HFFc6 (cell line): ENCODE data around the gene MYD88. TPM values are rescaled to one million over a fixed set of nuclear protein-coding genes. Genes with fewer than 3 reads are reported as not detected.
A peak's percentile ranks its signal among the peaks of the same experiment; 100 is the strongest.
"Not testable (repeated sequence)": the region's sequence is repeated elsewhere in the genome, so short reads cannot be mapped to it uniquely, and the experiment has no call there.

Source experiments
- DNase-seq: peaks from one replicate; pipeline ENCODE4 v3.0.0-alpha.2; 2018
- H3K27ac Mint-ChIP-seq: 2 replicates; pipeline ENCODE4 v1.8.0; 2020; ENCODE audit warnings: mild to moderate bottlenecking, mixed read lengths
- H3K27me3 Mint-ChIP-seq: 2 replicates; pipeline ENCODE4 v1.8.0; 2021; ENCODE audit warnings: mild to moderate bottlenecking, moderate library complexity, mixed read lengths; ENCODE audit not compliant: insufficient read depth
- H3K36me3 Mint-ChIP-seq: 2 replicates; pipeline ENCODE4 v1.8.0; 2021; ENCODE audit warnings: low read depth, mixed read lengths
- H3K4me1 Mint-ChIP-seq: 2 replicates; pipeline ENCODE4 v1.8.0; 2020; ENCODE audit warnings: low read depth, mixed read lengths
- H3K4me3 Mint-ChIP-seq: 2 replicates; pipeline ENCODE4 v1.8.0; 2020; ENCODE audit warnings: mild to moderate bottlenecking, moderate library complexity, mixed read lengths
- H3K9me3 Mint-ChIP-seq: 2 replicates; pipeline ENCODE4 v1.8.0; 2020; ENCODE audit warnings: mild to moderate bottlenecking, mixed read lengths
- total RNA-seq, 6 experiments: library from RNA; stranded (reverse); fragmentation: NEBNext Ultra II Directional; extraction: Animal tissue kit (Norgen Biotek cat#: 25700); gene quantifications; 2 replicates in 1 of 6; 3 replicates in 5 of 6; pipeline ENCODE4 v1.2.3, GENCODE V29; 2021
- TF ChIP-seq, protein P1 (sequence below): fragments of 200-600 bp; sonication (generic); IDR thresholded peaks from 2 replicates; pipeline ENCODE4 v1.5.0; 2021; ENCODE audit warnings: antibody characterized with exemption, mild to moderate bottlenecking

MYD88 gene
- total RNA-seq, 6 experiments from 2014 or later: 25.1 to 31.9 (median 28.4) TPM

DNA sequence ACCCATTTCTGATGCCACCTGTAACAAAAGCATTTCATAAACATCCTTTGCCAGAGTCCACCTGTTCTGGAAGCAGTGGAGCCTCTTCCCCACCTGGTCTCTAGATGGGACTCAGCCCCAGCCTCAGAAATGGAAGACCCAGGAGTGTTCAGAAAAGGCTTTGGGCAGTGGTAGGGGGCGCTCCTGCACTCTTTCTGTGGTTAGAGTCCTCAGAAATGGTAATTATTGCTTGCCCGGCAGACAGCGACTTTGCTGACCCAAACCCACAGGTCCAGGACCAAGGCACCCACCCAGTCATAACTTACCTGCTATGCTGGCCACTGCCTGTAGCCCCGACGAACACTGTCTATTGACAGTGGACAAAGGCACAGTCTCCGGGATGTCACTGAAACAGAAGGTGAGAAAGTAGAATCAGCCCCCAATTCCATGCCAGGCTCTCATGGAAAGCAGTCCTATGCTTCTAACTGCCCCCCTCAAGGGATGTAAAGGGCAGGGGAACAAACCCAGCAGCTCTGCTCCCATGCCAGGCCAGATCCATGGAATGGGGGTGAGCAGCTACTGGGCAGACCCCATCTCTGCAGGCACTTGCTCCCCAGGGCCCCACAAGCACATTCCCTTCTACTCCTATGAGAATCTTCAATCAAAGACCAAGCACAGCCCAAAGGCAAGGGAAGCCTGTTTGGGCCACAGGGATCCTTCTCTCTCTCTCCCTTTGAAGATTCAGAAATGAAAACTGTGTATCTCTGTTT is 6.7 kb upstream of the MYD88 start:
- Mint-ChIP-seq H3K36me3 (peaks cover 9% of the 10 kb centered on the region; the same call in 1 of the 2 replicates), H3K27ac (no peak overlapping the region), H3K4me3 (no peak overlapping the region), H3K4me1 (peaks cover 35% of the 10 kb centered on the region), H3K27me3 (peaks cover 1% of the 10 kb centered on the region; the same call in 1 of the 2 replicates), H3K9me3 (no peaks in the 10 kb centered on the region)
- peak; percentile 13 for DNase-seq
- TF ChIP-seq, protein P1, sequence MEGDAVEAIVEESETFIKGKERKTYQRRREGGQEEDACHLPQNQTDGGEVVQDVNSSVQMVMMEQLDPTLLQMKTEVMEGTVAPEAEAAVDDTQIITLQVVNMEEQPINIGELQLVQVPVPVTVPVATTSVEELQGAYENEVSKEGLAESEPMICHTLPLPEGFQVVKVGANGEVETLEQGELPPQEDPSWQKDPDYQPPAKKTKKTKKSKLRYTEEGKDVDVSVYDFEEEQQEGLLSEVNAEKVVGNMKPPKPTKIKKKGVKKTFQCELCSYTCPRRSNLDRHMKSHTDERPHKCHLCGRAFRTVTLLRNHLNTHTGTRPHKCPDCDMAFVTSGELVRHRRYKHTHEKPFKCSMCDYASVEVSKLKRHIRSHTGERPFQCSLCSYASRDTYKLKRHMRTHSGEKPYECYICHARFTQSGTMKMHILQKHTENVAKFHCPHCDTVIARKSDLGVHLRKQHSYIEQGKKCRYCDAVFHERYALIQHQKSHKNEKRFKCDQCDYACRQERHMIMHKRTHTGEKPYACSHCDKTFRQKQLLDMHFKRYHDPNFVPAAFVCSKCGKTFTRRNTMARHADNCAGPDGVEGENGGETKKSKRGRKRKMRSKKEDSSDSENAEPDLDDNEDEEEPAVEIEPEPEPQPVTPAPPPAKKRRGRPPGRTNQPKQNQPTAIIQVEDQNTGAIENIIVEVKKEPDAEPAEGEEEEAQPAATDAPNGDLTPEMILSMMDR: peak; percentile 76

DNA sequence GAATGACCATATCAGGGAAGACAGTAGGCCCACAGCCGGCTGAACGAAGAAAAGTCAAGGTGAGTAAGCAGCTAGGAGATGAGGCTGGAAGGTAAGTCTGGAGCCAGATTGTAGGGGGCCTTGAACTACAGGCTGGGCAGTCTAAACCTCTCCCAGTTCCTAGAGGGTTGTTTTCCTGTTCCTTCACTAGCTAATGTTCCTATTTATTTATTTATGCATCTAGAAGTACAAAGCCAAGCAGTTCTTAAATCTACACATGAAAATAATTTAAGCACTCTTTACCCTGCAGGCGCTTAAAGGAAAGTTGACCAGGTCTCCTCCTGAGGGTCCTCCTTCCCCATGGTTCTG is 5.3 kb upstream of the MYD88 start:
- no peaks in the 10 kb centered on the region for H3K9me3 Mint-ChIP-seq
- H3K36me3 Mint-ChIP-seq: peaks cover 5% of the 10 kb centered on the region; the same call in 1 of the 2 replicates
- peaks cover 44% of the 10 kb centered on the region for H3K4me1 Mint-ChIP-seq
- no peak overlapping the region for H3K27ac Mint-ChIP-seq
- peaks cover 1% of the 10 kb centered on the region; the same call in 1 of the 2 replicates for H3K27me3 Mint-ChIP-seq
- H3K4me3 Mint-ChIP-seq: no peak overlapping the region
- no peak for DNase-seq
- TF ChIP-seq, protein P1: no peak

DNA sequence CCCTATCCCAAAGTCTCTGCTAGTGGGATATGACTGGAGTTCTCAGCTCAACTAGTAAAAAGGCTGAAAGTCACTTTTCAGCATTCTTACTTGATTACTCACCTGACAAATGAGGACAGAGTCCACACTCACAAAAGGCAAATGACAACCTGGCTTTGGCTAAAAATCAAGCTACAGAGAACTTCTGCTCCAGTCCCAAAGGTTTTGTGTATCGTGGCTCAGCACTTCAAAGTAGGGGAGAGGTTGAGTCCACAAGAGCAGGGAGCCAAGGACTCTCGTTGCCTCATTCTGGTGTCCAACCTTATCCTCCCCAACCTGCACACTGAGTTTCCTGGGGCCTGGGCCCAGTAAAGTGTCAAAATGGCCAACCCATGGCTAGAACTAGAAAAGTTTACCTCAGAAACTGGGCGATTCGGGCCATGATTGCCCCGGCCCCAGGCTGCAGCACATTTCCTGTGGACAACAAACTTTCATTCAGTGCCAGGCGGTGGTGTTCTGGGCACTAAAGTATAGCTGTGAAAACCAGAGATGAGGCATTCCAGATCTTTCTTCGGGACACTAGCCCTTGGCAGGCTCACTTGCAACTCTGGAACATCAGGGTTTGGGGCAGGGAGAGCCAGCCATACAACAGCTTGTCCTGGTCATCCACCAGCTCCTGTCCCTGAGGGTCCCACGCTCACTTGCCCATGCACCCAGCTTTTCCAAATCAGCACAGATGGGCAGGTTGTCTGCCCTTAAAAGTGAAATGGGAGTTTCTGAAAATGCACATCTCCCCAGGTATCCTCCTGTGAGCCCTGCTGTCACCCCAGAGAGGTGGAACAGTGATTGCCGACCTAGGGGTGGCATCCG is 4.7 kb upstream of the MYD88 start:
- Mint-ChIP-seq H3K9me3 (no peaks in the 10 kb centered on the region), H3K36me3 (peaks cover 5% of the 10 kb centered on the region; the same call in 1 of the 2 replicates), H3K4me3 (no peak overlapping the region), H3K27me3 (peaks cover 1% of the 10 kb centered on the region; the same call in 1 of the 2 replicates), H3K27ac (no peak overlapping the region), H3K4me1 (peaks cover 48% of the 10 kb centered on the region)
- peak; percentile 14 for DNase-seq
- TF ChIP-seq, protein P1: no peak

DNA sequence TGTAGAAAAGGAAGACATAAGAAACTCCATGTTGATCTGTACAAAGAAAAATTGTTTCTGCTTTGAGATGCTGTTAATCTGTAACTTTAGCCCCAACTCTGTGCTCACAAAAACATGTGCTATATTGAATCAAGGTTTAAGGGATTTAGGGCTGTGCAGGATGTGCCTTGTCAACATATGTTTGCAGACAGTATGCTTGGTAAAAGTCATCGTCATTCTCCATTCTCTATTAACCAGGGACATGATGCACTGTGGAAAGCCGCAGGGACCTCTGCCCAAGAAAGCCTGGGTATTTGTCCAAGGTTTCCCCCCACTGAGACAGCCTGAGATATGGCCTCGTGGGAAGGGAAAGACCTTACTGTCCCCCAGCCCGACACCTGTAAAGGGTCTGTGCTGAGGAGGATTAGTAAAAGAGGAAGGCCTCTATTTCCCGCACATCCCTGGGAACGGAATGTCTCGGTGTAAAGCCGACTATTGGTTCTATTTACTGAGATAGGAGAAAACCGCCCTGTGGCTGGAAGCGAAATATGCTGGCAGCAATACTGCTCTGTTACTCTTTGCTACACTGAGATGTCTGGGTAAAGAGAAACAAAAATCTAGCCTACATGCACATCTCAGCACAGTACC is 3.8 kb upstream of the MYD88 start:
- not testable (repeated sequence) for H3K36me3 Mint-ChIP-seq, DNase-seq, H3K27ac Mint-ChIP-seq, H3K9me3 Mint-ChIP-seq, H3K27me3 Mint-ChIP-seq
- Mint-ChIP-seq H3K4me1 (peaks cover 53% of the 10 kb centered on the region), H3K4me3 (peak overlapping the region; percentile 97; the same call in 1 of the 2 replicates)

DNA sequence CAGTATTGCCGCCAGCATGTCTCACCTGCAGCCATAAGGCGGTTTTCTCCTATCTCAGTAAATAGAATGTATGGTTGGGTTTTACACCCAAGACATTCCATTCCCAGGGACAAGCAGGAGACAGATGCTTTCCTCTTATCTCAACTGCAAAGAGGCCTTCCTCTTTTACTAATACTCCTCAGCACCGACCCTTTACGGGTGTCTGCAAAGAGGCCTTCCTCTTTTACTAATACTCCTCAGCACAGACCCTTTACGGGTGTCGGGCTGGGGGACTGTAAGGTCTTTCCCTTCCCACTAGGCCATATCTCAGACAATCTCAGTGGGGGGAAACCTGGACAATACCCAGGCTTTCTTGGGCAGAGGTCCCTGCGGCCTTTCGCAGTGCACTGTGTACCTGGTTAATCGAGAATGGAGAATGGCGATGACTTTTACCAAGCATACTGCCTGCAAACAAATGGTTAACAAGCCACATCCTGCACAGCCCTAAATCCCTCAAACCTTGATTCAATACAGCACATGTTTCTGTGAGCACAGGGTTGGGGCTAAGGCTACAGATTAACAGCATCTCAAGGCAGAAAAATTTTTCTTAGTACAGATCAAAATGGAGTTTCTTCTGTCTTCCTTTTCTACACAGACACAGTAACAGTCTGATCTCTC is 2.7 kb upstream of the MYD88 start:
- not testable (repeated sequence) for H3K9me3 Mint-ChIP-seq, H3K27me3 Mint-ChIP-seq, DNase-seq, H3K36me3 Mint-ChIP-seq
- H3K27ac Mint-ChIP-seq: peak overlapping the region; percentile 65
- H3K4me3 Mint-ChIP-seq: peak overlapping the region; percentile 97
- peaks cover 57% of the 10 kb centered on the region for H3K4me1 Mint-ChIP-seq

DNA sequence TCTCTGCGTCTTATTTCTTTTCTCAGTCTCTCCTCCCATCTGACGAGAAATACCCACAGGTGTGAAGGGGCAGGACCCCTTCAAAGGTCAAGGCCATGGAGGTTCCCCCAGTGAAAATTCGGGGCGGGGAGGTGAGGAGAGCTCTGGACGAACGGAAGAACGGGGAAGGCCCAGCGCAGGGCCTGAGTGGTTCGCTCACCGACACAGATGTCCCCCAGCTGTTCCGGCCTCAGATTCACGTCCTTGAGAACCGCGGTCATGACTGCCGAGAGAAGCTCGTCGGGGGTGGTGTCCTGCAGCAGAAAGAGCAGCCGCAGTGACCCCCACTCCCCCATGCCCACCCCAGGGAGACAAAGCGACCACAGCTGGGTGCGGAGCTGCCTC is 2.1 kb upstream of the MYD88 start:
- peaks cover 1% of the 10 kb centered on the region; the same call in 1 of the 2 replicates for H3K27me3 Mint-ChIP-seq
- H3K36me3 Mint-ChIP-seq: peaks cover 7% of the 10 kb centered on the region; the same call in 1 of the 2 replicates
- peaks cover 57% of the 10 kb centered on the region for H3K4me1 Mint-ChIP-seq
- peak overlapping the region; percentile 65 for H3K27ac Mint-ChIP-seq
- TF ChIP-seq, protein P1: no peak
- no peak for DNase-seq
- no peaks in the 10 kb centered on the region for H3K9me3 Mint-ChIP-seq
- H3K4me3 Mint-ChIP-seq: peak overlapping the region; percentile 97
